Prostate gland (tissue), 2 donors: ENCODE results near the gene COL5A1.

ENCODE experiments used
- POLR2A ChIP-seq: fragments of 450-650 bp; IDR thresholded peaks from one replicate; pipeline ENCODE4 v1.6.1; 2016; ENCODE audit warnings: antibody characterized with exemption, mild to moderate bottlenecking
- POLR2AphosphoS5 ChIP-seq: sonication (generic); formaldehyde crosslinking; IDR thresholded peaks from one replicate; pipeline ENCODE4 v1.6.1; 2017; ENCODE audit warnings: antibody characterized with exemption
- TF ChIP-seq, protein P1 (sequence below), 4 experiments: fragments of 200-600 bp in 2 of 4; fragments of 450-650 bp in 2 of 4; sonication (generic) in 2 of 4; IDR thresholded peaks; 1 replicate in 3 of 4; 2 replicates in 1 of 4; pipeline ENCODE4 v1.5.1; 2016 to 2019; ENCODE audit warnings: antibody characterized with exemption in 4 of 4, mild to moderate bottlenecking in 2 of 4, moderate library complexity in 2 of 4

DNA sequence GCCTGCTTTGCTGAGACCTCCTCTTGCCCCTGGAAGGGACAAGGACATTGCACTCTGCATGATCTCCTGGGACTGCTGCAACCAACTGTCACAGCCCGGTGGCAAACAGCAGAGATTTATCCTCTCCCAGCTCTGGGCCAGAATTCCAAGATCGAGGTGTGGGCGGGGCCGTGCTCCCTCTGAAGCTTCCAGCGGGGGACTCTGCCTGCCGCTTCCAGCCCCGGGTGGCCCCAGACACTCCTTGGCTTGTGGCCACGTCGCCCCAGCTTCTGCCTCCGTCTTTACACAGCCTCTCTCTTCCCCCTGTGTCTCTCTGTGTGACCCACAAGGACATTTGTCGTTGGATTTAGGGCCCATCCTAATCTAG, 67.1 kb downstream of the COL5A1 start:
- TF ChIP-seq, protein P1, sequence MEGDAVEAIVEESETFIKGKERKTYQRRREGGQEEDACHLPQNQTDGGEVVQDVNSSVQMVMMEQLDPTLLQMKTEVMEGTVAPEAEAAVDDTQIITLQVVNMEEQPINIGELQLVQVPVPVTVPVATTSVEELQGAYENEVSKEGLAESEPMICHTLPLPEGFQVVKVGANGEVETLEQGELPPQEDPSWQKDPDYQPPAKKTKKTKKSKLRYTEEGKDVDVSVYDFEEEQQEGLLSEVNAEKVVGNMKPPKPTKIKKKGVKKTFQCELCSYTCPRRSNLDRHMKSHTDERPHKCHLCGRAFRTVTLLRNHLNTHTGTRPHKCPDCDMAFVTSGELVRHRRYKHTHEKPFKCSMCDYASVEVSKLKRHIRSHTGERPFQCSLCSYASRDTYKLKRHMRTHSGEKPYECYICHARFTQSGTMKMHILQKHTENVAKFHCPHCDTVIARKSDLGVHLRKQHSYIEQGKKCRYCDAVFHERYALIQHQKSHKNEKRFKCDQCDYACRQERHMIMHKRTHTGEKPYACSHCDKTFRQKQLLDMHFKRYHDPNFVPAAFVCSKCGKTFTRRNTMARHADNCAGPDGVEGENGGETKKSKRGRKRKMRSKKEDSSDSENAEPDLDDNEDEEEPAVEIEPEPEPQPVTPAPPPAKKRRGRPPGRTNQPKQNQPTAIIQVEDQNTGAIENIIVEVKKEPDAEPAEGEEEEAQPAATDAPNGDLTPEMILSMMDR (IDR thresholded peaks at IDR 0.05) = no peak
- TF ChIP-seq POLR2A (no peak), POLR2AphosphoS5 (no peak)
